ENCODE measurements around the gene TLR3.

The TLR3 gene

GRCh38 chr4:186061921-186062320 lies 7.0 kb upstream of the TLR3 start:
- H3K9ac ChIP-seq (ENCODE audit: low read length) = no peak overlapping the region
- TF ChIP-seq, protein P1, sequence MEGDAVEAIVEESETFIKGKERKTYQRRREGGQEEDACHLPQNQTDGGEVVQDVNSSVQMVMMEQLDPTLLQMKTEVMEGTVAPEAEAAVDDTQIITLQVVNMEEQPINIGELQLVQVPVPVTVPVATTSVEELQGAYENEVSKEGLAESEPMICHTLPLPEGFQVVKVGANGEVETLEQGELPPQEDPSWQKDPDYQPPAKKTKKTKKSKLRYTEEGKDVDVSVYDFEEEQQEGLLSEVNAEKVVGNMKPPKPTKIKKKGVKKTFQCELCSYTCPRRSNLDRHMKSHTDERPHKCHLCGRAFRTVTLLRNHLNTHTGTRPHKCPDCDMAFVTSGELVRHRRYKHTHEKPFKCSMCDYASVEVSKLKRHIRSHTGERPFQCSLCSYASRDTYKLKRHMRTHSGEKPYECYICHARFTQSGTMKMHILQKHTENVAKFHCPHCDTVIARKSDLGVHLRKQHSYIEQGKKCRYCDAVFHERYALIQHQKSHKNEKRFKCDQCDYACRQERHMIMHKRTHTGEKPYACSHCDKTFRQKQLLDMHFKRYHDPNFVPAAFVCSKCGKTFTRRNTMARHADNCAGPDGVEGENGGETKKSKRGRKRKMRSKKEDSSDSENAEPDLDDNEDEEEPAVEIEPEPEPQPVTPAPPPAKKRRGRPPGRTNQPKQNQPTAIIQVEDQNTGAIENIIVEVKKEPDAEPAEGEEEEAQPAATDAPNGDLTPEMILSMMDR (IDR thresholded peaks at IDR 0.05; ENCODE audit: low read length) = no peak
- TF ChIP-seq EZH2phosphoT487 (IDR thresholded peaks at IDR 0.05; ENCODE audit: low read length) (no peak), EZH2 (optimal IDR thresholded peaks at IDR 0.05; ENCODE audit: low read depth, low read length) (no peak)

DNA sequence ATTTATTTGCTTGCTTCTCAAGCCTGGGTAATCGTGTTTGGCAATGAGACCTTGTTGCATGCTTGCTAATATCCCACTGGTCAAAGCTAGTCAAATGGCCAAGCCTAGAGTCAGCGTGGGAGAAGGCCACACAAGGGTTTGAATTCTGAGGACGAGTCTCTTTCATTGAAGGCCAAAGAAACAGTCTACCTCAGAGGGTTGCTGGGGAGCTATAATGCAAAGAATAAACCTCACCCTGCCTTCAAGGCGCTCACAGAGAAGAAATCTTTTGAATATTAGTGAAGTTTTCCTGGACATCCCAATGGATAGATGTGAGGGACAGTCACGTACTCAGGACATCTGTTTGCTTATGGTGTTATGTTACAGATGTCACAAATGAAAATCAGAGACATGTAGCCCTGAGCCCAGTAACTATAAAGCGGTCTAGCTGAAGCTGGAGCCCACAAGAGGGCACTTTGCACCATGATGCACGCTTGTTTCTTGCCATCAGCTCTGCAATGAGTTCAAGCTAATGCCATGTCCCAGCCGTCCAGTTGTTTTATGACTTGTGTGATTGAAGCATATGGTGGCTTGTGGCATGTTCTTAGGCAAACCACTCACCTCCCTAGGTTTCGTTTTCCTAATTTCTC lies 1.1 kb upstream of the TLR3 start:
- no peak overlapping the region for H3K27ac ChIP-seq (ENCODE audit: low read length)
- H3K4me2 ChIP-seq (ENCODE audit: low read depth, low read length) = peak overlapping the region; percentile 91

More at GRCh38 chr4:186061921-186062320, 7.0 kb upstream of the TLR3 start:
- no peaks in the 10 kb centered on the region for H3K36me3 ChIP-seq (replicated peaks; ENCODE audit: insufficient read depth, low read length)
- DNase-seq = no peak
- H3K9me3 ChIP-seq (replicated peaks; ENCODE audit: insufficient read depth, low read length) = no peaks in the 10 kb centered on the region
- no peak overlapping the region for H2AFZ ChIP-seq (ENCODE audit: low read length)
- H3F3A ChIP-seq (ENCODE audit: insufficient read depth, low read length) = 0 out of 2 replicates have a peak, but pooled peaks cover 3% of the 10 kb centered on the region
- no peak overlapping the region for H3K27ac ChIP-seq (ENCODE audit: low read length)
- H3K4me3 ChIP-seq (ENCODE audit: low read length) = no peak overlapping the region
- H4K20me1 ChIP-seq (ENCODE audit: insufficient read depth, low read length) = no peaks in the 10 kb centered on the region
- no peaks in the 10 kb centered on the region for H3K9me2 ChIP-seq (replicated peaks; ENCODE audit: insufficient read depth, low read length)
- H3K27me3 ChIP-seq (replicated peaks; ENCODE audit: insufficient read depth, low read length) = no peaks in the 10 kb centered on the region
- H3K4me2 ChIP-seq (ENCODE audit: low read depth, low read length) = no peak overlapping the region
- peaks cover 30% of the 10 kb centered on the region for H3K4me1 ChIP-seq (ENCODE audit: low read length)
- no peaks in the 10 kb centered on the region for H3K79me2 ChIP-seq (ENCODE audit: low read length)

DNA sequence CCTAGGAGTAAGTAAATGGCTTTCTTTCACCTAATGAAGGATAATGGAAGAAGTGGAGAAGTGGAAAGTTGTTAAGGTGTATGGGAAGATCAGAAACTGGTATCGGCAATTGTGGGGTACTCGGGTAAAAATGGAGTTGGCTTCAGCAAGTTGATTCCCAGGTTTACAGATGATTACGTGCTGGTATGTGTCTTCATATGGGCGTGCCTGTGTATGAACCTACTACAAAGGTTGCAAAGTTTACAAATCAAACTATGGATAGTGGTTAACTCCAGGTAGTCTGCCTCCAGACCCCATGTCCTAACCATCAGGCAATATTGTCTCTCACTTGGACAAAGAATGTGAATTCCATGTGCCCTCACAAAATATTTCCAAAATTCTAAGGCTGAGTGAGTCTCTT lies 773 bp downstream of the TLR3 start:
- no peak overlapping the region for H3K27ac ChIP-seq (ENCODE audit: low read length)
- H3K9ac ChIP-seq (ENCODE audit: low read length) = no peak overlapping the region
- no peaks in the 10 kb centered on the region for H4K20me1 ChIP-seq (ENCODE audit: insufficient read depth, low read length)
- H3K9me2 ChIP-seq (replicated peaks; ENCODE audit: insufficient read depth, low read length) = no peaks in the 10 kb centered on the region
- H3K4me1 ChIP-seq (ENCODE audit: low read length) = peaks cover 17% of the 10 kb centered on the region
- DNase-seq = no peak
- H3K27me3 ChIP-seq (replicated peaks; ENCODE audit: insufficient read depth, low read length) = no peaks in the 10 kb centered on the region
- TF ChIP-seq, protein P1 (IDR thresholded peaks at IDR 0.05; ENCODE audit: low read length) = no peak
- TF ChIP-seq EZH2phosphoT487 (IDR thresholded peaks at IDR 0.05; ENCODE audit: low read length) (no peak), EZH2 (optimal IDR thresholded peaks at IDR 0.05; ENCODE audit: low read depth, low read length) (no peak)
- H3F3A ChIP-seq (ENCODE audit: insufficient read depth, low read length) = peaks cover 9% of the 10 kb centered on the region; the same call in 1 of the 2 replicates
- H2AFZ ChIP-seq (ENCODE audit: low read length) = no peak overlapping the region
- H3K36me3 ChIP-seq (replicated peaks; ENCODE audit: insufficient read depth, low read length) = no peaks in the 10 kb centered on the region
- H3K4me3 ChIP-seq (ENCODE audit: low read length) = no peak overlapping the region
- no peaks in the 10 kb centered on the region for H3K79me2 ChIP-seq (ENCODE audit: low read length)
- no peaks in the 10 kb centered on the region for H3K9me3 ChIP-seq (replicated peaks; ENCODE audit: insufficient read depth, low read length)
- no peak overlapping the region for H3K4me2 ChIP-seq (ENCODE audit: low read depth, low read length)

More for the DNA sequence above, 1.1 kb upstream of the TLR3 start:
- Histone ChIP-seq H3K36me3 (replicated peaks; ENCODE audit: insufficient read depth, low read length) (no peaks in the 10 kb centered on the region), H3F3A (ENCODE audit: insufficient read depth, low read length) (peaks cover 9% of the 10 kb centered on the region; the same call in 1 of the 2 replicates), H3K4me1 (ENCODE audit: low read length) (peaks cover 20% of the 10 kb centered on the region), H3K79me2 (ENCODE audit: low read length) (no peaks in the 10 kb centered on the region), H3K9ac (ENCODE audit: low read length) (peak overlapping the region; percentile 43; the same call in 1 of the 2 replicates), H2AFZ (ENCODE audit: low read length) (peak overlapping the region; percentile 82), H4K20me1 (ENCODE audit: insufficient read depth, low read length) (no peaks in the 10 kb centered on the region), H3K9me3 (replicated peaks; ENCODE audit: insufficient read depth, low read length) (no peaks in the 10 kb centered on the region), H3K27me3 (replicated peaks; ENCODE audit: insufficient read depth, low read length) (no peaks in the 10 kb centered on the region), H3K9me2 (replicated peaks; ENCODE audit: insufficient read depth, low read length) (no peaks in the 10 kb centered on the region), H3K4me3 (ENCODE audit: low read length) (peak overlapping the region; percentile 56)
- TF ChIP-seq, protein P1 (IDR thresholded peaks at IDR 0.05; ENCODE audit: low read length) = peak; percentile 79
- TF ChIP-seq EZH2 (optimal IDR thresholded peaks at IDR 0.05; ENCODE audit: low read depth, low read length) = no peak
- peak; percentile 83 for DNase-seq
